ENCODE data around the gene STXBP5.

DNA sequence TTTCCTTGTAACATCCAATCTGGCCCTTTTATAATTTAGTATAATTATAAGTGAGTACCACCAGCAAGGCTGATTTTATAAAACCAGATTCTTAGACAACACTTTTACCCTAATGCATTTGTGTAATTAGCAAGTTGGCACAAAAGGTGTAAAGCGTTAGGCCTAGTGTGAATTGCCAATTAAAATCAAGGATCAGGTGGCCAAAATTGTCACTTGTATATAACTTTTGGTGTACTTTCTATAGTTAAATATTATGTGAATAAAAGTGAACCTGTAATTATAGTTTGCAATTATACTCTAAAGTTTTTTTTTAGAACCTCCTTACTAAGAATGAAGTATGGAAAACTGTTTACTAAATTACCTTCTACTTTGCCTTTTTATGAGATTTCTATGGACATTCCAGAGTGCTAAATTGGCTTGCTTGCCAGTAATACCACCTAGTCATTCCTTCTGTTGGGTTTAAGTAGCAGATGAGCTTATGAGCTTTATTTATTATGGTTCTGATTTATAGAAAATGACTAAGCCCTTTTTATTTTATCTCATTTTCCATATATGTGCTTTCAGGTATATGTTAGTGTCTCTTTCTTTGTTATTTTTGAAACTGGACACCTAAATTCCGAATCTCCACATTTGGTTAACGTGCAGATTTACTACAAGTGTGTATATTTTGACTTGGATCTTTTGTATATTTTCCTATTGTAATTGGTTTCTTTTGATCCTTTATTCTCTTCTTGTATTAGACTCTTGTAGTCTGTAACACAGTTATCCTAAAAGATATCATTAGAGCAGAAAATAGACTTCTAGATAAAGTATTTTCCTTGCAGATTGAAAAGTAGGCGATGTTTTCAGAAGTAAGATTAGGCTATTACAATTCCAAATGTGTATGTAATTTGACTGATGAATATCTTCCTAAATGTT, 3.9 kb downstream of the STXBP5 start:
- TF ChIP-seq, protein P1, sequence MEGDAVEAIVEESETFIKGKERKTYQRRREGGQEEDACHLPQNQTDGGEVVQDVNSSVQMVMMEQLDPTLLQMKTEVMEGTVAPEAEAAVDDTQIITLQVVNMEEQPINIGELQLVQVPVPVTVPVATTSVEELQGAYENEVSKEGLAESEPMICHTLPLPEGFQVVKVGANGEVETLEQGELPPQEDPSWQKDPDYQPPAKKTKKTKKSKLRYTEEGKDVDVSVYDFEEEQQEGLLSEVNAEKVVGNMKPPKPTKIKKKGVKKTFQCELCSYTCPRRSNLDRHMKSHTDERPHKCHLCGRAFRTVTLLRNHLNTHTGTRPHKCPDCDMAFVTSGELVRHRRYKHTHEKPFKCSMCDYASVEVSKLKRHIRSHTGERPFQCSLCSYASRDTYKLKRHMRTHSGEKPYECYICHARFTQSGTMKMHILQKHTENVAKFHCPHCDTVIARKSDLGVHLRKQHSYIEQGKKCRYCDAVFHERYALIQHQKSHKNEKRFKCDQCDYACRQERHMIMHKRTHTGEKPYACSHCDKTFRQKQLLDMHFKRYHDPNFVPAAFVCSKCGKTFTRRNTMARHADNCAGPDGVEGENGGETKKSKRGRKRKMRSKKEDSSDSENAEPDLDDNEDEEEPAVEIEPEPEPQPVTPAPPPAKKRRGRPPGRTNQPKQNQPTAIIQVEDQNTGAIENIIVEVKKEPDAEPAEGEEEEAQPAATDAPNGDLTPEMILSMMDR (IDR thresholded peaks at IDR 0.05) = no peak
- TF ChIP-seq EZH2 (IDR thresholded peaks at IDR 0.05; ENCODE audit: borderline replicate concordance, insufficient read depth, low read depth, low read length, poor library complexity, severe bottlenecking) = no peak
